Right renal cortex interstitium (tissue), 3 donors: Measurements from ENCODE around the gene EPS8L1. TPM values are rescaled to one million over a fixed set of nuclear protein-coding genes. Genes with fewer than 3 reads are reported as not detected.

Experiments used
- DNase-seq, 3 donors: peaks; one replicate each; pipeline ENCODE4 v3.0.0-alpha.2; 2013; ENCODE audit warnings: low read depth in 3 of 3, low spot score in 2 of 3
- polyA plus RNA-seq, 3 donors: library from polyadenylated mRNA; unstranded; fragments of 120-200 nt; gene quantifications; one replicate each; pipeline ENCODE4 v1.2.1, GENCODE V29; 2013; ENCODE audit not compliant: insufficient read length in 3 of 3

The EPS8L1 gene
- polyA plus RNA-seq, 3 donors, result 40.0 to 48.6 (median 47.5) TPM

- DNase-seq, result no peak
These were observed 37.3 kb downstream of the EPS8L1 start for GRCh38 chr19:55112777-55113569.

GRCh38 chr19:55113570-55114039, 37.9 kb downstream of the EPS8L1 start:
- peak; percentile 66 to 86 (median 75) for DNase-seq

- no peak for DNase-seq
These were observed 39.0 kb downstream of the EPS8L1 start for GRCh38 chr19:55114566-55115145.

- no peak for DNase-seq
These were observed 39.9 kb downstream of the EPS8L1 start for GRCh38 chr19:55115446-55116065.

GRCh38 chr19:55116232-55116858, 40.7 kb downstream of the EPS8L1 start:
- DNase-seq, result no peak

- DNase-seq, result no peak
These were observed 41.4 kb downstream of the EPS8L1 start, which contains the start of gene PPP1R12C for GRCh38 chr19:55116859-55117662. Gene PPP1R12C, minus strand, starts transcription at chr19:55117637. Its CDS starts 94 bp downstream, at chr19:55117543.

- DNase-seq, result peak; percentile 93 to 96 (median 96)
These were observed 42.2 kb downstream of the EPS8L1 start for GRCh38 chr19:55117663-55118391.

GRCh38 chr19:55118401-55118991, 42.8 kb downstream of the EPS8L1 start:
- no peak for DNase-seq

- no peak for DNase-seq
These were observed 43.4 kb downstream of the EPS8L1 start for GRCh38 chr19:55119053-55119452.

- no peak for DNase-seq
These were observed 55.8 kb downstream of the EPS8L1 start for GRCh38 chr19:55131421-55131820.

GRCh38 chr19:55132453-55133129, 56.9 kb downstream of the EPS8L1 start:
- no peak for DNase-seq

- DNase-seq, result no peak
These were observed 58.2 kb downstream of the EPS8L1 start for GRCh38 chr19:55133639-55134444.

GRCh38 chr19:55134736-55135135, 59.1 kb downstream of the EPS8L1 start:
- no peak for DNase-seq

- no peak for DNase-seq
These were observed 60.9 kb downstream of the EPS8L1 start for GRCh38 chr19:55136399-55137102.
